T-helper 2 cell treated with Interferon-gamma antibody and Interleukin-4, amounts not matched to agents 5 μg/mL and 100 μg/mL, for 36 hours (primary cell): Measurements from ENCODE around the gene STARD5.

Experiments used
- DNase-seq: peaks from one replicate; pipeline ENCODE4 v3.0.0; 2021; ENCODE audit warnings: low spot score
- H3K27ac Mint-ChIP-seq: one replicate; pipeline ENCODE4 v1.8.0; 2021; ENCODE audit warnings: mild to moderate bottlenecking, mixed read lengths
- H3K27me3 Mint-ChIP-seq: one replicate; pipeline ENCODE4 v1.8.0; 2021; ENCODE audit warnings: low read depth, mixed read lengths
- H3K36me3 Mint-ChIP-seq: one replicate; pipeline ENCODE4 v1.8.0; 2021; ENCODE audit warnings: low read depth, mixed read lengths
- H3K4me1 Mint-ChIP-seq: one replicate; pipeline ENCODE4 v1.8.0; 2021; ENCODE audit warnings: low read depth, mixed read lengths
- H3K4me3 Mint-ChIP-seq: one replicate; pipeline ENCODE4 v1.8.0; 2022; ENCODE audit warnings: mild to moderate bottlenecking, moderate library complexity, mixed read lengths
- H3K9me3 Mint-ChIP-seq: one replicate; pipeline ENCODE4 v1.8.0; 2021; ENCODE audit warnings: mixed read lengths

STARD5 gene

GRCh38 chr15:81347910-81348309, 24.0 kb upstream of the STARD5 start:
- Mint-ChIP-seq H3K4me3 (no peak overlapping the region), H3K27me3 (no peaks in the 10 kb centered on the region), H3K27ac (no peak overlapping the region)

DNA sequence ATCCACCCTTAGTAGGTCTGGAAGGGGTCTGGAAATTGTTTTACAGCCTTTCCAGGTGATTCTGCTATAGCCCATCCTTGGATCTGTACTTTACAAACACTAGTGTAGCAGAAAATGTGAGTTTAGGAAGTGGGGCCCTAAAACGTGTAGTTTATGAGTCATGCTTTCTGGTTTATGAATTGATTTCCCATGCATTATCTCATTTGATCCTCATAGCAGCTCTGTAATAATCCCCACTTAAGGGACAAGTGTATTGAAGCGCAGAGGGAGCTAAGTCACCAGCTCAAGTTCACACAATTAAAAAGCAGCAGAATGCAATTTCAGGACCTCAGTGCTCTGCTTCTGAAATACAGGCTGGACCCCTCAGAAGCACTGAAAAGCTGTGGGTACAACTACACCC, 22.7 kb upstream of the STARD5 start:
- no peak overlapping the region for H3K4me3 Mint-ChIP-seq
- no peak for DNase-seq
- no peaks in the 10 kb centered on the region for H3K36me3 Mint-ChIP-seq
- no peak overlapping the region for H3K27ac Mint-ChIP-seq
- no peaks in the 10 kb centered on the region for H3K27me3 Mint-ChIP-seq
- no peaks in the 10 kb centered on the region for H3K9me3 Mint-ChIP-seq
- no peaks in the 10 kb centered on the region for H3K4me1 Mint-ChIP-seq

More at GRCh38 chr15:81347910-81348309, 24.0 kb upstream of the STARD5 start:
- H3K9me3 Mint-ChIP-seq, result no peaks in the 10 kb centered on the region
- no peaks in the 10 kb centered on the region for H3K4me1 Mint-ChIP-seq
- DNase-seq, result no peak
- H3K36me3 Mint-ChIP-seq, result no peaks in the 10 kb centered on the region

DNA sequence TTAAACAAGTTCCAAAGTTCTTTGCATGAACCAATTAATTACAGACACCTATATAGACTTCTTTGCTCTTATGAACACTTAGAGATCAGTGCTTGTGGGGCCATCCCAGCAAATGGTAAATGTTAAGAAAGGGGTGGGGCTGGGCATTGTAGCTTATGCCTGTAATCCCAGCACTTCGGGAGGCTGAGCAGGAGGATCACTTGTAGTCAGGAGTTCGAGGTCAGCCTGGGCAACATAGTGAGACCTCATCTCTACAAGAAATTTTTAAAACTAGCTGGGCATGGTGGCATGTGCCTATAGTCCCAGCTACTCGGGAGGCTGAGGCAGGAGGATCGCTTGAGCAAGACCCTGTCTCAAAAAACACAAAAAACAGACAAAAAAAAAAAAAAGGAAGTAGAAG, 19.4 kb upstream of the STARD5 start:
- no peaks in the 10 kb centered on the region for H3K27me3 Mint-ChIP-seq
- no peak overlapping the region for H3K27ac Mint-ChIP-seq
- no peaks in the 10 kb centered on the region for H3K36me3 Mint-ChIP-seq
- H3K9me3 Mint-ChIP-seq, result no peaks in the 10 kb centered on the region
- no peak overlapping the region for H3K4me3 Mint-ChIP-seq
- DNase-seq, result no peak
- H3K4me1 Mint-ChIP-seq, result no peaks in the 10 kb centered on the region

DNA sequence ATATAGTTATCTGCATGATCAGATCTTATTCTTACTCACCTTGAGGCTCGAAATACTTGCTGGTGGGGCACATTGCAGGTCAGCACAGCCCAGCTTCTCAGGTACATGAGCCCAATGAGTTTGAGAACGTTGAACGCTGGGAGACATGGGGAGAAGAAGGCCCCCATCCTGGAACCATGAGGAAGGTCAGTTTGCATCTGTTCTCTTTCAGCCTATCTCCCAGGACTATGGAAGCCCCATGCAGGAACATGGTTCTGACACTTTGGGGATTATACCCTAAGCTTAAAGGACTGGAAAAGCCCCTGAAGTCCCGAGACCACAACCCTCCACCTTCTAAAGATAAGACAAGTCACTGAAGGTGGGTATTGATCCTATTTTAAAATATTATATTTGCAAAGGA, 17.4 kb upstream of the STARD5 start:
- Mint-ChIP-seq H3K27ac (no peak overlapping the region), H3K9me3 (no peaks in the 10 kb centered on the region), H3K4me1 (no peaks in the 10 kb centered on the region), H3K27me3 (no peaks in the 10 kb centered on the region), H3K36me3 (no peaks in the 10 kb centered on the region), H3K4me3 (no peak overlapping the region)
- DNase-seq, result no peak

GRCh38 chr15:81339851-81340250, 15.9 kb upstream of the STARD5 start:
- Mint-ChIP-seq H3K27me3 (no peaks in the 10 kb centered on the region), H3K36me3 (no peaks in the 10 kb centered on the region), H3K9me3 (no peaks in the 10 kb centered on the region), H3K4me3 (no peak overlapping the region), H3K27ac (no peak overlapping the region), H3K4me1 (no peaks in the 10 kb centered on the region)
- no peak for DNase-seq

GRCh38 chr15:81339321-81339720, 15.4 kb upstream of the STARD5 start:
- Mint-ChIP-seq H3K27ac (no peak overlapping the region), H3K4me3 (no peak overlapping the region), H3K36me3 (no peaks in the 10 kb centered on the region), H3K27me3 (no peaks in the 10 kb centered on the region), H3K9me3 (no peaks in the 10 kb centered on the region), H3K4me1 (no peaks in the 10 kb centered on the region)
- no peak for DNase-seq

DNA sequence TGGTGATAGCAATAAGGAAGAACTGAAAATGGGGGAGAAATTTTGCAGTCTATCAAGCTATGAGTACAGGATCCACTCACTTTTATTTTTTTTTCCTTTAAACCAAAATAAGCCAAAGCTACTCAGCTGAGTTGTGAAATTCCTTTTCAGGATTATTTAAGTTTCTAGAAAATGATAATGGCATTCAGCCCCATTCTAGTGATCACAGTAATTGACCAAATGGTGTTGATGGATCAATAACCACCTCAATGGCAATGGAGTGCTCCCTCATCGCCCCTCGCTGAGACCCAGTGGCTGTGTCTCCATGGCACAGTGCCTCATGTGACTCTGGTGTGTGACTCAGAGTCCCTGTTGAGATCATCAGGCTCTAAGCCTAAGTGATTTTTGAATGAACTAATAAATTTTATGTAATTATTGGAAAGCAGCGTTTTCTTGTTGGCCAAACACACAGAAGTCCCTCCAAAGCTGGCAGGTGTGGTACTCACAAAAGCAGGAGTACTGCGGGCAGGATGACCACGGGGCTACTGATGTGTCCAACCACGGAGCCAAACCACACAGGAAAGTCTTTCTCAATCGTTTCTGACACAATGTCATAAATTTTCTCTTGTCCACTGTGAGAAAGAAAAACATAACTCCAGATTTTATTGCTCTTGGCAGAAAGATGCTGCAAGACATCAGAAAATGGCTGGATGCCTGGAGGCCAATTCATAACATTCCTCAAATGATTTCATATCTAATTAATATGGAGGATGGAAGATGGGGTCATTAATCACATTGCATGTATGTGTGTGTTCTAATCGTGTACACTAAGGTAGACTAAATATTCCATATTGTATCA, 14.4 kb upstream of the STARD5 start:
- no peaks in the 10 kb centered on the region for H3K9me3 Mint-ChIP-seq
- no peaks in the 10 kb centered on the region for H3K36me3 Mint-ChIP-seq
- no peaks in the 10 kb centered on the region for H3K4me1 Mint-ChIP-seq
- no peak overlapping the region for H3K27ac Mint-ChIP-seq
- H3K4me3 Mint-ChIP-seq, result no peak overlapping the region
- no peak for DNase-seq
- H3K27me3 Mint-ChIP-seq, result no peaks in the 10 kb centered on the region

GRCh38 chr15:81337713-81338157, 13.8 kb upstream of the STARD5 start:
- Mint-ChIP-seq H3K4me3 (no peak overlapping the region), H3K9me3 (no peaks in the 10 kb centered on the region), H3K27ac (no peak overlapping the region), H3K27me3 (no peaks in the 10 kb centered on the region), H3K4me1 (no peaks in the 10 kb centered on the region), H3K36me3 (no peaks in the 10 kb centered on the region)
- DNase-seq, result no peak

DNA sequence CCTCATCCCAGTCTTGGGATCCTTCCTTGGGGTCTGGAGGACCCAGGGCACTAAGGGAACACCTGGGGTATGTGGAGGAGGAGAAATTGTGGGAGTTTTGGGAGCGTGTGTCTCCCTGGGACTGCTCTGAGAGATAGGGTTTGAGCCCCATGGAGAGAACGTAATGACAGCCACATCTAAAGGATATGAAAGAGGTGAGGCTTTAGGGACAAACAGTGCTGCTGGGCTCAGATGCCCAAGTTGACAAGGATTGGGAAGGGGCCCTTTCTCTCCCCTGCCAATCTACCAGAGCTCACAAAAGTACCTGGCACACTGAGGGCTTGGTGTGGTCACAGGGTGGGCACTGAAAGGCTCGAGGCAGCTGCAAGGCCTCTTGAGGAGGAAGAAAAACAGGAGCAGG, 13.3 kb upstream of the STARD5 start:
- no peak for DNase-seq
- Mint-ChIP-seq H3K27me3 (no peaks in the 10 kb centered on the region), H3K4me1 (no peaks in the 10 kb centered on the region), H3K36me3 (no peaks in the 10 kb centered on the region), H3K27ac (no peak overlapping the region), H3K4me3 (no peak overlapping the region), H3K9me3 (no peaks in the 10 kb centered on the region)

- H3K4me1 Mint-ChIP-seq, result no peaks in the 10 kb centered on the region
- no peaks in the 10 kb centered on the region for H3K27me3 Mint-ChIP-seq
- no peak overlapping the region for H3K4me3 Mint-ChIP-seq
- no peak overlapping the region for H3K27ac Mint-ChIP-seq
- H3K9me3 Mint-ChIP-seq, result no peaks in the 10 kb centered on the region
- H3K36me3 Mint-ChIP-seq, result no peaks in the 10 kb centered on the region
- no peak for DNase-seq
Observed at GRCh38 chr15:81336568-81336967, 12.6 kb upstream of the STARD5 start.

DNA sequence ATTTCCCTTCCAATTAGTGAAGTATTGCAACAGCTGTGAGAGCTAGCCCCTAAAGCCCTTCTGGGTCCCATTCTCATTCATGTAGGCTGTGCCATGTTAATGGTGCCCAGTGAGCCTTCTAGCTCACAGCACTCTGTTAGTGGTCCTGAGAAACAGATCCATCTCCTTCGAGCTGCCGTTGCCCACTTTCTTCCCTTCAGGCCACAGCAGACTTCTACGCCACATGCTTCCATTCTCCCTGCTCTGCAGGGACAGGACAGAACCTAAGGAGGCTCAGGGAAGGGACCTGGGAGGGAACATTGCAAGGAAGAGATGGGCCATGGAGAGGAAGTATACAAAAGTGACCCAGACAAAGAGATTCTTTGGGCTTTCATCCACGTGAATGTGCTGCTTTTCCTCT, 11.7 kb upstream of the STARD5 start:
- no peaks in the 10 kb centered on the region for H3K27me3 Mint-ChIP-seq

GRCh38 chr15:81334768-81335435, 11.0 kb upstream of the STARD5 start:
- no peaks in the 10 kb centered on the region for H3K27me3 Mint-ChIP-seq
- H3K27ac Mint-ChIP-seq, result no peak overlapping the region
- no peak overlapping the region for H3K4me3 Mint-ChIP-seq
- peaks cover 5% of the 10 kb centered on the region for H3K4me1 Mint-ChIP-seq
- no peaks in the 10 kb centered on the region for H3K9me3 Mint-ChIP-seq
- no peaks in the 10 kb centered on the region for H3K36me3 Mint-ChIP-seq
- no peak for DNase-seq

More for the DNA sequence above, 11.7 kb upstream of the STARD5 start:
- H3K36me3 Mint-ChIP-seq, result no peaks in the 10 kb centered on the region
- no peak overlapping the region for H3K27ac Mint-ChIP-seq
- no peak overlapping the region for H3K4me3 Mint-ChIP-seq
- no peak for DNase-seq
- H3K9me3 Mint-ChIP-seq, result no peaks in the 10 kb centered on the region
- H3K4me1 Mint-ChIP-seq, result peaks cover 5% of the 10 kb centered on the region

DNA sequence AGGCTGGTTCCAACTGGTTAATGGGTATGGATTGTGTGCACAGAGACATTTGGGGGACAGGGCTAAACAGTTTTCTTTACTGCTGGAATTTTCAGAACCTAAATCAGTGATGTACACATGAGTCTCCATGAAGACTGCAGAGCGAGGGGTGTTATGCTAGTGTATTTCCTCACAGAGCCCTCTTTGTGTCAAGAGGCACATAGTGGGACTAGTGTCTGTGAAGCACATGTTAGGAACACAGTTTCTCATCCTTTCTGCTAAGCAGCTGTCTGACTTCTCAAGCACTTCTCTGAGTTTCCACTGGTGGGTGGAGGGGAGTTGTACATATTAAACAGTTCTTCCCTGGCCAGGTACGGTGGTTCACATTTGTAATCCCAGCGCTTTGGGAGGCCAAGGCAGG, 9.4 kb upstream of the STARD5 start:
- no peak overlapping the region for H3K27ac Mint-ChIP-seq
- no peaks in the 10 kb centered on the region for H3K36me3 Mint-ChIP-seq
- no peaks in the 10 kb centered on the region for H3K9me3 Mint-ChIP-seq
- peaks cover 5% of the 10 kb centered on the region for H3K4me1 Mint-ChIP-seq
- H3K4me3 Mint-ChIP-seq, result no peak overlapping the region
- DNase-seq, result no peak
- no peaks in the 10 kb centered on the region for H3K27me3 Mint-ChIP-seq

GRCh38 chr15:81332326-81332725, 8.4 kb upstream of the STARD5 start:
- H3K4me1 Mint-ChIP-seq, result peaks cover 9% of the 10 kb centered on the region
- no peaks in the 10 kb centered on the region for H3K36me3 Mint-ChIP-seq
- H3K27ac Mint-ChIP-seq, result no peak overlapping the region
- H3K27me3 Mint-ChIP-seq, result no peaks in the 10 kb centered on the region
- DNase-seq, result no peak
- no peaks in the 10 kb centered on the region for H3K9me3 Mint-ChIP-seq
- no peak overlapping the region for H3K4me3 Mint-ChIP-seq
